ENCODE results near the gene SLC1A1. TPM values are rescaled to one million over a fixed set of nuclear protein-coding genes. Genes with fewer than 3 reads are reported as not detected.
A peak's percentile ranks its signal among the peaks of the same experiment; 100 is the strongest.
"Not testable (repeated sequence)": the region's sequence is repeated elsewhere in the genome, so short reads cannot be mapped to it uniquely, and the experiment has no call there.

SLC1A1 gene
- total RNA-seq, 3 donors from 2014 or later (not counting 1 experiment from before 2014, with no cell fraction given), result not detected

GRCh38 chr9:4604678-4605095 lies 114.4 kb downstream of the SLC1A1 start:
- Histone ChIP-seq H3K27me3 (ENCODE audit: control insufficient read depth, insufficient read depth, low read length) (no peaks in the 10 kb centered on the region), H3K4me3 (ENCODE audit: low read length) (no peak overlapping the region), H3K36me3 (ENCODE audit: control insufficient read depth, insufficient read depth, low read length) (no peaks in the 10 kb centered on the region), H3K27ac (ENCODE audit: low read length) (no peak overlapping the region), H3K4me1 (ENCODE audit: control insufficient read depth, insufficient read depth, low read length) (peaks cover 3% of the 10 kb centered on the region), H3K9me3 (ENCODE audit: control insufficient read depth, insufficient read depth, low read length) (no peaks in the 10 kb centered on the region)
- DNase-seq, result peak; percentile 30 to 82
- intact Hi-C loops (cut with micrococcal nuclease), result loop anchor here (1.0 kb wide), 2 partner anchors 320 to 381 kb away; partner anchors contain the start of gene JAK2
- no peak overlapping the region for H3K27ac Mint-ChIP-seq
- no peak overlapping the region for H3K4me3 Mint-ChIP-seq
- ATAC-seq, result peak; percentile 79 to 92 (median 81)
- TF ChIP-seq CTCF (IDR thresholded peaks at IDR 0.05), result peak; percentile 82
- H3K36me3 Mint-ChIP-seq, result no peaks in the 10 kb centered on the region
- no peaks in the 10 kb centered on the region for H3K27me3 Mint-ChIP-seq (ENCODE audit: low read depth in 2 of 2)
- no peaks in the 10 kb centered on the region for H3K9me3 Mint-ChIP-seq
- H3K4me1 Mint-ChIP-seq, result peaks cover 6 to 20% of the 10 kb centered on the region in 2 donors

GRCh38 chr9:4606033-4606432 lies 115.8 kb downstream of the SLC1A1 start:
- WGBS (ENCODE audit: insufficient coverage), result 67% methylated on average over 11 of the region's 15 CpGs
- H3K27me3 ChIP-seq (ENCODE audit: control insufficient read depth, insufficient read depth, low read length); H3K36me3 ChIP-seq (ENCODE audit: control insufficient read depth, insufficient read depth, low read length); H3K4me3 ChIP-seq (ENCODE audit: low read length); DNase-seq; H3K27ac Mint-ChIP-seq; intact Hi-C loops (cut with micrococcal nuclease); H3K4me3 Mint-ChIP-seq; H3K4me1 ChIP-seq (ENCODE audit: control insufficient read depth, insufficient read depth, low read length); H3K27me3 Mint-ChIP-seq (ENCODE audit: low read depth in 2 of 2); H3K27ac ChIP-seq (ENCODE audit: low read length); H3K36me3 Mint-ChIP-seq; H3K9me3 ChIP-seq (ENCODE audit: control insufficient read depth, insufficient read depth, low read length); H3K4me1 Mint-ChIP-seq; ATAC-seq; H3K9me3 Mint-ChIP-seq: not testable (repeated sequence)

- WGBS (ENCODE audit: insufficient coverage), result 94% methylated on average over 1 of the region's 1 CpG
- peaks cover 3% of the 10 kb centered on the region in 2 donors for H3K4me1 Mint-ChIP-seq
- no peaks in the 10 kb centered on the region for H3K36me3 Mint-ChIP-seq
- H3K27me3 Mint-ChIP-seq (ENCODE audit: low read depth in 2 of 2), result no peaks in the 10 kb centered on the region
- no peaks in the 10 kb centered on the region for H3K4me1 ChIP-seq (ENCODE audit: control insufficient read depth, insufficient read depth, low read length)
- H3K4me3 Mint-ChIP-seq, result no peak overlapping the region
- no peaks in the 10 kb centered on the region for H3K36me3 ChIP-seq (ENCODE audit: control insufficient read depth, insufficient read depth, low read length)
- H3K27ac ChIP-seq (ENCODE audit: low read length), result no peak overlapping the region
- intact Hi-C loops (cut with micrococcal nuclease), result no loop called here
- H3K27ac Mint-ChIP-seq, result no peak overlapping the region
- H3K9me3 Mint-ChIP-seq, result no peaks in the 10 kb centered on the region
- no peaks in the 10 kb centered on the region for H3K9me3 ChIP-seq (ENCODE audit: control insufficient read depth, insufficient read depth, low read length)
- DNase-seq, result no peak
- H3K4me3 ChIP-seq (ENCODE audit: low read length), result no peak overlapping the region
- no peak for TF ChIP-seq CTCF (IDR thresholded peaks at IDR 0.05)
- no peaks in the 10 kb centered on the region for H3K27me3 ChIP-seq (ENCODE audit: control insufficient read depth, insufficient read depth, low read length)
- ATAC-seq, result no peak
Measured at GRCh38 chr9:4614627-4615026, 124.4 kb downstream of the SLC1A1 start.

- no peak overlapping the region for H3K4me3 Mint-ChIP-seq
- no peak overlapping the region for H3K4me3 ChIP-seq (ENCODE audit: low read length)
- WGBS (ENCODE audit: insufficient coverage), result 81% methylated on average over 4 of the region's 4 CpGs
- no peak overlapping the region for H3K27ac Mint-ChIP-seq
- H3K27me3 ChIP-seq (ENCODE audit: control insufficient read depth, insufficient read depth, low read length), result no peaks in the 10 kb centered on the region
- H3K27ac ChIP-seq (ENCODE audit: low read length), result no peak overlapping the region
- ATAC-seq (no peak), DNase-seq (no peak)
- intact Hi-C loops (cut with micrococcal nuclease), result no loop called here
- no peaks in the 10 kb centered on the region for H3K36me3 Mint-ChIP-seq
- H3K9me3 ChIP-seq (ENCODE audit: control insufficient read depth, insufficient read depth, low read length), result no peaks in the 10 kb centered on the region
- H3K27me3 Mint-ChIP-seq (ENCODE audit: low read depth in 2 of 2), result no peaks in the 10 kb centered on the region
- peaks cover 9% of the 10 kb centered on the region in 2 donors for H3K4me1 Mint-ChIP-seq
- H3K9me3 Mint-ChIP-seq, result no peaks in the 10 kb centered on the region
- peaks cover 6% of the 10 kb centered on the region for H3K4me1 ChIP-seq (ENCODE audit: control insufficient read depth, insufficient read depth, low read length)
- no peaks in the 10 kb centered on the region for H3K36me3 ChIP-seq (ENCODE audit: control insufficient read depth, insufficient read depth, low read length)
- TF ChIP-seq CTCF (IDR thresholded peaks at IDR 0.05), result no peak
Measured at GRCh38 chr9:4615251-4615650, 125.0 kb downstream of the SLC1A1 start.
